Embryonic facial prominence (tissue), 1 donor: Measurements from ENCODE around the gene PTGDS.

Source experiments
- DNase-seq: peaks from one replicate; pipeline ENCODE4 v3.0.0-alpha.2; 2016; ENCODE audit errors: extremely low spot score

PTGDS gene

GRCh38 chr9:136957901-136958300, 19.4 kb upstream of the PTGDS start:
- DNase-seq: no peak

DNA sequence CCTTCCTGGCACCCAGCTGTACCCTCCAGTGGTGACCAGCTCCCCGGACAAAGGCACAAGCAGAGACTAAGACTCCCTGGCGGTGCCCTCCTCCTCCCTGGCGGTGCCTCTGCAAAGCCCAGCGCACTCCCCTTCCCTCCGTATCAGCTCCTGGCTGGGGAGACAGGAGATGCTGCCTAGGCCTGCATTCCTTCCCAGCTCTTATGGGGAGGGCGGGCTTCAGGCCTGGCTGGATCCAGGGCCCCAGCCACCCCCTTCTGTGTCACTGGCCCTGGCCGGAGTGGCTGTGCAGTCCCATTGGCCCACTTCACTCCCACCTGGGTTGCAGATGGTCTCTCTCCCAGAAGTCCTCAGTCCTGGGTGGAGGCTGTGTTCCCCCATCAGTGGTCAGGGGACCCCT, 18.8 kb upstream of the PTGDS start:
- no peak for DNase-seq

DNA sequence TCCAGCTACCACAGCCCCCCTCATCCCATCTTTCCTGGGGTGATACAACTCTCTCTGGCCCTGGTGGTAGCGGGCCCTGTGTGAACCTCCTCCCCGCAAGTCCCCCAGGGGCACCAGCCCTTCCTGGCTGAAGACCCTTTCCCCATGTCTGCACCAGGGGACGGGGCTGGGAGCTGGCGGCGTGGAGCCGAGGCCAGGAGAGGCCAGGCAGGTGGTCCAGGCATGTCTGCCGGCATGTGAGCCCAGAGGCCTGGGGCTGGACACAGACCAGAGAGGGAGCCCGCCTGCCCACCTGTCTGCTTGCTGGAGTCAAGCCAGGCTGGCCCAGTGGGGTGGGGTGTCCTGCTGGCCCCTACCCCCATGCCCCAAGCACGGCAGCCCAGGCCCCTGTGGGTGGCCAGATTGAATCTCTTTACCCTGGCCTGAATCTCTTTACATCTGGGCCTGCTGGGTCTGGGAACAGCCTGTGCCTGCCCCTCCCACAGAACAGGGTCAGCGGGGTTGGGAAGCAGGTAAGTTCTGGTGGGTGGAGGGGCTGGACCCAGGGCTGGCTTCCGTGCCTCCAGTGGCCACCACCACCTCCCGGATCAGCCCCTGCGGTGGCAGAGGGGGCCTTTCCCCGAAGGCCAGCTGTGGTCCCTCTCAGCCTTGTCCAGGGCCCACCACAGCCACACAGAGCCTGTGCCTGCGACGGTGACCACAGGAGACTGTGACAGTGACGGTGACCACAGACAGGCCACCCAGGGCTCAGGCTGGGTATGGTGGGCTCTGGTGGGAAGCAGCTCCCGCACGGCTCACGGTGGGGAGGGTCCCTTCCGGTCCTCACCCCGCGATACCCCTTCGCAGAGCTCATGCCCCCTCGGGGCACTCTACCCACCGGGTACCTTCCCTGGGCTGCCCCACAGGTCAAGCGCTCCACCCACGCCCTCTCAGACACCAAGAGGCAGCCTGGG, 18.1 kb upstream of the PTGDS start:
- no peak for DNase-seq

- DNase-seq: no peak
Observed at GRCh38 chr9:136960212-136960937, 16.9 kb upstream of the PTGDS start.

DNA sequence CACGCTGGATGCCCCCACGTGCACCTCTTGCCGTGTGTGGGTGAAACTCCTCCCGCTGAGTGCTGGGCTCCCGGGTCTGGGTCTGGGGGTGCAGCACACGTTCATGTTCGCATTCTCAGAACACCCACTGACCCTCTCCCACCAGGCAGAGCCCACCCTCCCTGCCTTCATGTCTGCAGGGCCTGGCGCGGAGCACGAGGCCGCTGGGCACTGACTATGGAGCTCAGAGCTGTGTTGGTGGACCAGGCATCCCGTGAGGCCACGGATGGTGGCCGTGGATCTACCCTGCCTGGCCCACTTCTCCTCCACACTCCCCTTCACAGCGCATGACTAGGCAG, 16.4 kb upstream of the PTGDS start:
- DNase-seq: no peak

DNA sequence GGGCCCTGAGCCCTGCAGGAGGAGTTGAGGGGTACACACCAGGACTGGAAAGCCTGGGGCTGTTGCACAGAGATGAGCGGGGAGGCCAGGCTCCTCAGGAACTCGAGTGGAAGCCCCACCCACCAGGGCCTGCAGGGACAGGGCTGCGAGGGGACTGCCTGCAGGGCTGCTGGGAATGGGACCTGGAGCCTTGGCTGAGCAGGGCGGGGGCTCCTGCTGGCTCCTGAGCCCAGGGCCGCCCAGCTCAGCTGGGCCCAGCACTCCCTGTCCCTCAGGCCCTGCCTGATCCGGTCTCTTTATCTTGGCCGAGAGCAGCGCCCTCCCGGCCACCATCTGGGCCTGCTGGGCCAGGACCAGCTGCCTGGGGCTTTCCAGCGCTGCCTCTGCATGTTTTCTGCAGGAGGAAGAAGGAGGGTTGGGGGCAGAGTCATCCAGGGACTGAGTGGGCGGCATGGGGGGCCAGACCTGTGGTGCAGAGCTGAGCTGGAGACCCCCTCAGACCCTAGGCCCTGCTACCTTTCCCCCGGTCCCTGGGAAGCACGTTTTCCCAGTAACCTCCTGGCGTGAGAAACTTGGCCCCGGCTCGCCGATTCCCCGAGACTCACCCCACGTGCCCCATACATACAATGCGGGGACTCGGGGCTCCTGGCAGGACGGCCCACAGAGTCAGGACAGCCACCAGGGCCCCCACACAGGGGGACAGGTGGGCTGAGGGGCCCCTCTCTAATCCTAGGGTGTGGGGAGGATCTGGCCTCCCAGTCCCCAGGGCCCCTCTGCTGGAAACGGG, 15.8 kb upstream of the PTGDS start:
- DNase-seq: no peak

GRCh38 chr9:136962163-136962562, 15.1 kb upstream of the PTGDS start:
- no peak for DNase-seq

- DNase-seq: no peak
Observed at GRCh38 chr9:136962701-136963248, 14.5 kb upstream of the PTGDS start.

- no peak for DNase-seq
Observed at GRCh38 chr9:136963341-136963740, 14.0 kb upstream of the PTGDS start.

DNA sequence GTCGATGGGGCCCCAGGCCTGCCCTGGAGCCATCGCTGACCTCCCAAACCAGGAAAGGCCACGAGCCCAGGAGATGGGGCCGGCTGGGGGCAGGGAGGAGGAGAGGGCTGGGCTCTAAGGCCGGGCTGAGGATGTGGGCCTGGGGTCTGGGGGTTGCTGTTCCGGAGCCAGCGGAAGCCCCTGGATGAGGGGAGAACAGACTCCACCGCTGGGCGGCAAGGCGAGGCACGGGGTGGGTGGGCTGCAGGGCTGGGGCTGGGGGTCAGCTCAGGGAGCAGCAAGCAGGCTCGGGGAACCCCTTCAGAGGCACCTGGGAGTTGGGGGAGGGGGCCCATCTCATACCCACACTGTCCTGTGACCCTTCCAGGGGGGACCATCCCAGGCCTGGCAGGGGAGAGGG, 13.6 kb upstream of the PTGDS start:
- DNase-seq: no peak

DNA sequence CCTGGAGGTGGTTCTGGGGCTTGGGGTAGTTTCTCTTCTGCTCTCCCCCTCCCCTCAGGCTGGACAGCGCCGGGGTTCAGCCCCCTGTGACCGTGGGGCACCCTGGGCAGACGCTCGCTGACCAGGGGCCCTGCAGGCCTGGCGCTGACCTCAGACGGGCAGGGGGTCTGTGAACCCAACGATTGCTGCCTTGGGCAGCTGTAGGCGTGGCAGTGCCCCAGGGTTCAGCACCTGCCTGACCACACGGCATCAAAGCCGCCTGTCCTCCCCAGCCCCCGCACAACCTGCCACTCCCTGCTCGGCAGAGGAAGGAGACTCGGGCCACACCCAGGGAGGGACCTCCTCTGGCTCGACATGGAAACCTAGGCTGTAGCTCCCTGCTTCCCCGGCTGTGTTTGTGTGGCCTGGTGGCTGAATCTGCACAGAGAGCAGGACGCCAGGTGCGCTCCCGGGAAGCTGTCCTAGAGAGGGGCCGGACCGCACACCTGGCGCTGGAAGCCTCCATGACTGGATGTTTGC, 13.1 kb upstream of the PTGDS start:
- DNase-seq: no peak

GRCh38 chr9:136964833-136965422, 12.4 kb upstream of the PTGDS start:
- no peak for DNase-seq

GRCh38 chr9:136965771-136966484, 11.4 kb upstream of the PTGDS start:
- no peak for DNase-seq

DNA sequence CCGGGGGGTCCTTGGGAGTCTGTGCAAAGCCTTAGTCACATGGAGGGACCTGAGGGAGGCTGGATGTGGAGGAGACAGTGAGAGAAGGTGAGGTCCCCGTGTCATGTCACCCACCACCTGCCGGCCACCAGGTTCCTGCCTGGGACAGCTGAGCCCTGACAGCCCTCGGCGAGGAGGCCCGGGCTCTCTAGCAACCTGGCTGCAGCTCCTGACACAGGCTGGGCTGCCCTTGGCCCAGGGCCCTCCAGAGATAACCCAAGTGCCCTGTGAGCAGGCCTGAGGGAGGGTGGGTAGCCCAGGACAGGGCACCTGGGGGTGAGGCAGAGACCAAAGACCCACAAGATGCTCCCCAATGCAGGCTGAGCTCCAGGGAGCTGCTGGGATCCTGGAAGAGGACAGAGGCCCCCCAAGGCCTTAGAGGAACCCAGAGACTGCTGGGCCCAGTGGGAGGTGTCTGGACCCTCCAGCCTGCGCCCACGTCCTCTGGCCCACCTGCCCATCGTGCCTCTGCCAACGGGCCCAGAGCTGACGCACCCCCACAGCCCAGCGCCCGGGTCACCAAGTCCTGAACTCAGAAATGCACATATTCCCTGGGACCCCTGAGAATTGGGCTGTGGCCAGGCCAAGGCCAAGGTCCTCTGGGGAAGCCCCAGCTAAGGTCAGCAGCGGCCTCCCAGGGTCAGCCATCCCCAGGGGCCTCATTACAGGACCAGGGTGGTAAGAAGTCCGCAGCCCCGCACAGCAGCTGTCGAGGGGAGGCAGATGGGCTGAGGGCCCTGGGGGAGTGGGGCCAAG, 8.8 kb upstream of the PTGDS start:
- DNase-seq: no peak

GRCh38 chr9:136969150-136969549, 8.2 kb upstream of the PTGDS start:
- no peak for DNase-seq

- no peak for DNase-seq
Observed at GRCh38 chr9:136969774-136970173, 7.5 kb upstream of the PTGDS start.

- DNase-seq: no peak
Observed at GRCh38 chr9:136970361-136970760, 6.9 kb upstream of the PTGDS start.

GRCh38 chr9:136971746-136972145, 5.6 kb upstream of the PTGDS start:
- no peak for DNase-seq

- DNase-seq: no peak
Observed at GRCh38 chr9:136972335-136972734, 5.0 kb upstream of the PTGDS start.

DNA sequence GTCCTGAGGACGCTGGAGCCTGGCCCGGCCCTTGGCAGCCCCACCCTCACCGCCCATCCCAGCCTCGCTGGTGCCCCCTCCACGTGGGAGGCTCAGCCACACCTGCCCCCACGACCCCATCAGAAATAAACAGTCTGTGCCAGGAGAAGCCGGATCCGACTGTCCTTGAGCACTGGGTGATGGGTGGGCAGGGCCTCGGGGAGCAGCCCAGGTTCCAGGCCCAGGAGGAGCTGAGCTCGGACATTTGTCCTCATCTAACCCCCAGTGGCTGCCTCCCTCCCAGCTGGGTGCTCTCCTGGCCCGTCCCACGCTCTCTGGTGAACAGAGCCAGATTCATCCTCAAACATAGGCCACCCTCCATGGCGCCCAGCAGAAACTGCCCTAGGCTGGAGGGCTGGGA, 4.6 kb upstream of the PTGDS start:
- no peak for DNase-seq
